Stimulated activated naive B cell treated with anti-CD40 and anti-IgM and Interleukin-4, amounts not matched to agents 10 μg/mL and 1 μg/mL and 100 μg/mL, for 72 hours (primary cell): Measurements from ENCODE around the gene STARD5.
A peak's percentile ranks its signal among the peaks of the same experiment; 100 is the strongest.

Experiments
- ATAC-seq, 2 donors: fragments of 150-1000 bp; cut with Tn5 transposase; replicated peaks; 2 replicates each; pipeline ENCODE4 v1.10.0; 2021; ENCODE audit warnings: moderate library complexity in 1 of 2
- DNase-seq: peaks from one replicate; pipeline ENCODE4 v3.0.0; 2021
- H3K27ac Mint-ChIP-seq: one replicate; pipeline ENCODE4 v1.8.0; 2022; ENCODE audit warnings: mild to moderate bottlenecking, mixed read lengths
- H3K27me3 Mint-ChIP-seq, 2 donors: one replicate each; pipeline ENCODE4 v1.8.0; 2022; ENCODE audit warnings: mixed read lengths in 2 of 2
- H3K36me3 Mint-ChIP-seq, 2 donors: one replicate each; pipeline ENCODE4 v1.8.0; 2022; ENCODE audit warnings: mixed read lengths in 2 of 2, mild to moderate bottlenecking in 1 of 2
- H3K4me1 Mint-ChIP-seq, 2 donors: one replicate each; pipeline ENCODE4 v1.8.0; 2022; ENCODE audit warnings: mixed read lengths in 2 of 2, mild to moderate bottlenecking in 1 of 2
- H3K4me3 Mint-ChIP-seq, 2 donors: one replicate each; pipeline ENCODE4 v1.8.0; 2022; ENCODE audit warnings: mild to moderate bottlenecking in 2 of 2, mixed read lengths in 2 of 2, moderate library complexity in 1 of 2
- H3K9me3 Mint-ChIP-seq, 2 donors: one replicate each; pipeline ENCODE4 v1.8.0; 2022; ENCODE audit warnings: mixed read lengths in 2 of 2, mild to moderate bottlenecking in 1 of 2

The STARD5 gene

GRCh38 chr15:81347910-81348309, 24.0 kb upstream of the STARD5 start:
- H3K9me3 Mint-ChIP-seq = peaks cover 0 to 2% of the 10 kb centered on the region in 2 donors
- ATAC-seq = no peak

GRCh38 chr15:81346611-81347010, 22.7 kb upstream of the STARD5 start:
- Mint-ChIP-seq H3K9me3 (peaks cover 0 to 2% of the 10 kb centered on the region in 2 donors), H3K4me1 (no peaks in the 10 kb centered on the region), H3K36me3 (no peaks in the 10 kb centered on the region), H3K27me3 (no peaks in the 10 kb centered on the region), H3K4me3 (no peak overlapping the region), H3K27ac (no peak overlapping the region)
- DNase-seq (no peak), ATAC-seq (no peak)

More at GRCh38 chr15:81347910-81348309, 24.0 kb upstream of the STARD5 start:
- Mint-ChIP-seq H3K36me3 (no peaks in the 10 kb centered on the region), H3K4me3 (no peak overlapping the region), H3K4me1 (no peaks in the 10 kb centered on the region), H3K27me3 (no peaks in the 10 kb centered on the region), H3K27ac (no peak overlapping the region)
- no peak for DNase-seq

- H3K27ac Mint-ChIP-seq = no peak overlapping the region
- H3K4me3 Mint-ChIP-seq = no peak overlapping the region
- no peaks in the 10 kb centered on the region for H3K4me1 Mint-ChIP-seq
- no peaks in the 10 kb centered on the region for H3K27me3 Mint-ChIP-seq
- DNase-seq (no peak), ATAC-seq (no peak)
- H3K36me3 Mint-ChIP-seq = no peaks in the 10 kb centered on the region
- peaks cover 0 to 2% of the 10 kb centered on the region in 2 donors for H3K9me3 Mint-ChIP-seq
Measured at GRCh38 chr15:81343371-81343770, 19.4 kb upstream of the STARD5 start.

GRCh38 chr15:81341351-81341750, 17.4 kb upstream of the STARD5 start:
- H3K9me3 Mint-ChIP-seq = peaks cover 0 to 2% of the 10 kb centered on the region in 2 donors
- no peak overlapping the region for H3K27ac Mint-ChIP-seq
- DNase-seq (no peak), ATAC-seq (no peak)
- H3K36me3 Mint-ChIP-seq = no peaks in the 10 kb centered on the region
- H3K27me3 Mint-ChIP-seq = no peaks in the 10 kb centered on the region
- no peak overlapping the region for H3K4me3 Mint-ChIP-seq
- H3K4me1 Mint-ChIP-seq = peaks cover 0 to 8% of the 10 kb centered on the region in 2 donors

- Mint-ChIP-seq H3K4me3 (no peak overlapping the region), H3K4me1 (peaks cover 0 to 10% of the 10 kb centered on the region in 2 donors), H3K27me3 (no peaks in the 10 kb centered on the region), H3K27ac (no peak overlapping the region), H3K36me3 (no peaks in the 10 kb centered on the region), H3K9me3 (peaks cover 0 to 2% of the 10 kb centered on the region in 2 donors)
- ATAC-seq (no peak), DNase-seq (no peak)
Measured at GRCh38 chr15:81339851-81340250, 15.9 kb upstream of the STARD5 start.

- H3K9me3 Mint-ChIP-seq = no peaks in the 10 kb centered on the region
- no peak overlapping the region for H3K27ac Mint-ChIP-seq
- ATAC-seq (no peak), DNase-seq (no peak)
- no peaks in the 10 kb centered on the region for H3K27me3 Mint-ChIP-seq
- H3K4me3 Mint-ChIP-seq = no peak overlapping the region
- H3K4me1 Mint-ChIP-seq = peaks cover 0 to 10% of the 10 kb centered on the region in 2 donors
- H3K36me3 Mint-ChIP-seq = no peaks in the 10 kb centered on the region
Measured at GRCh38 chr15:81339321-81339720, 15.4 kb upstream of the STARD5 start.

GRCh38 chr15:81338170-81339007, 14.4 kb upstream of the STARD5 start:
- Mint-ChIP-seq H3K4me3 (no peak overlapping the region), H3K9me3 (no peaks in the 10 kb centered on the region), H3K27ac (no peak overlapping the region), H3K4me1 (peaks cover 0 to 14% of the 10 kb centered on the region in 2 donors), H3K27me3 (no peaks in the 10 kb centered on the region), H3K36me3 (no peaks in the 10 kb centered on the region)
- no peak for ATAC-seq
- no peak for DNase-seq

GRCh38 chr15:81337713-81338157, 13.8 kb upstream of the STARD5 start:
- Mint-ChIP-seq H3K27me3 (no peaks in the 10 kb centered on the region), H3K27ac (no peak overlapping the region), H3K4me1 (peaks cover 0 to 19% of the 10 kb centered on the region in 2 donors), H3K36me3 (no peaks in the 10 kb centered on the region), H3K4me3 (no peak overlapping the region), H3K9me3 (no peaks in the 10 kb centered on the region)
- DNase-seq (no peak), ATAC-seq (no peak)

GRCh38 chr15:81337241-81337640, 13.3 kb upstream of the STARD5 start:
- Mint-ChIP-seq H3K36me3 (no peaks in the 10 kb centered on the region), H3K27me3 (no peaks in the 10 kb centered on the region), H3K9me3 (no peaks in the 10 kb centered on the region), H3K27ac (no peak overlapping the region), H3K4me3 (no peak overlapping the region), H3K4me1 (peaks cover 0 to 19% of the 10 kb centered on the region in 2 donors)
- ATAC-seq = no peak
- DNase-seq = no peak

GRCh38 chr15:81336568-81336967, 12.6 kb upstream of the STARD5 start:
- Mint-ChIP-seq H3K4me3 (no peak overlapping the region), H3K4me1 (peaks cover 2 to 26% of the 10 kb centered on the region in 2 donors), H3K27ac (no peak overlapping the region), H3K36me3 (no peaks in the 10 kb centered on the region), H3K27me3 (no peaks in the 10 kb centered on the region), H3K9me3 (no peaks in the 10 kb centered on the region)
- DNase-seq = no peak
- ATAC-seq = peak; percentile 58 to 61

GRCh38 chr15:81335631-81336030, 11.7 kb upstream of the STARD5 start:
- no peak for DNase-seq
- Mint-ChIP-seq H3K36me3 (no peaks in the 10 kb centered on the region), H3K27ac (no peak overlapping the region), H3K4me3 (no peak overlapping the region), H3K27me3 (no peaks in the 10 kb centered on the region), H3K9me3 (no peaks in the 10 kb centered on the region), H3K4me1 (peaks cover 5 to 35% of the 10 kb centered on the region in 2 donors)
- ATAC-seq = no peak

GRCh38 chr15:81334768-81335435, 11.0 kb upstream of the STARD5 start:
- H3K36me3 Mint-ChIP-seq = no peaks in the 10 kb centered on the region
- no peaks in the 10 kb centered on the region for H3K9me3 Mint-ChIP-seq
- H3K27me3 Mint-ChIP-seq = no peaks in the 10 kb centered on the region
- ATAC-seq (no peak), DNase-seq (no peak)
- peaks cover 5 to 37% of the 10 kb centered on the region in 2 donors for H3K4me1 Mint-ChIP-seq
- no peak overlapping the region for H3K4me3 Mint-ChIP-seq
- no peak overlapping the region for H3K27ac Mint-ChIP-seq

- H3K9me3 Mint-ChIP-seq = no peaks in the 10 kb centered on the region
- H3K4me3 Mint-ChIP-seq = no peak overlapping the region
- no peak overlapping the region for H3K27ac Mint-ChIP-seq
- peaks cover 6 to 37% of the 10 kb centered on the region in 2 donors for H3K4me1 Mint-ChIP-seq
- DNase-seq (no peak), ATAC-seq (no peak)
- no peaks in the 10 kb centered on the region for H3K27me3 Mint-ChIP-seq
- H3K36me3 Mint-ChIP-seq = no peaks in the 10 kb centered on the region
Measured at GRCh38 chr15:81333363-81333762, 9.4 kb upstream of the STARD5 start.

- no peaks in the 10 kb centered on the region for H3K27me3 Mint-ChIP-seq
- no peaks in the 10 kb centered on the region for H3K36me3 Mint-ChIP-seq
- no peak overlapping the region for H3K27ac Mint-ChIP-seq
- H3K4me3 Mint-ChIP-seq = no peak overlapping the region
- peaks cover 6 to 37% of the 10 kb centered on the region in 2 donors for H3K4me1 Mint-ChIP-seq
- ATAC-seq = no peak
- no peak for DNase-seq
- no peaks in the 10 kb centered on the region for H3K9me3 Mint-ChIP-seq
Measured at GRCh38 chr15:81332326-81332725, 8.4 kb upstream of the STARD5 start.

GRCh38 chr15:81331600-81331999, 7.7 kb upstream of the STARD5 start:
- no peaks in the 10 kb centered on the region for H3K36me3 Mint-ChIP-seq
- no peak for ATAC-seq
- no peaks in the 10 kb centered on the region for H3K27me3 Mint-ChIP-seq
- H3K27ac Mint-ChIP-seq = no peak overlapping the region
- no peak overlapping the region for H3K4me3 Mint-ChIP-seq
- no peaks in the 10 kb centered on the region for H3K9me3 Mint-ChIP-seq
- H3K4me1 Mint-ChIP-seq = peaks cover 6 to 31% of the 10 kb centered on the region in 2 donors
- DNase-seq = no peak
